K562 (cell line): ENCODE data around the gene PCBP4. TPM values are rescaled to one million over a fixed set of nuclear protein-coding genes. Genes with fewer than 3 reads are reported as not detected.
A peak's percentile ranks its signal among the peaks of the same experiment; 100 is the strongest.

Experiments
- ARID1B ChIP-seq: fragments of 450-650 bp; IDR thresholded peaks from 2 replicates; pipeline ENCODE4 v1.6.1; 2016; ENCODE audit warnings: antibody characterized with exemption, mild to moderate bottlenecking, inconsistent platforms
- ARID4B ChIP-seq: sonication (generic); formaldehyde crosslinking; IDR thresholded peaks from 2 replicates; pipeline ENCODE4 v1.8.0; 2022; ENCODE audit warnings: mild to moderate bottlenecking, missing genetic modification reagents
- JUN ChIP-seq, 2 experiments: sonication (generic) in 1 of 2; formaldehyde crosslinking in 1 of 2; IDR thresholded peaks; 2 replicates each; pipeline versions ENCODE4 v1.6.1 to v1.8.0; 2012 to 2022; ENCODE audit warnings: borderline replicate concordance in 2 of 2, mild to moderate bottlenecking in 2 of 2, improper control_type of control experiment in 1 of 2, low read depth in 1 of 2, low read length in 1 of 2, missing genetic modification reagents in 1 of 2
- LEF1 ChIP-seq: fragments of 450-650 bp; IDR thresholded peaks from 2 replicates; pipeline ENCODE4 v1.6.1; 2016; ENCODE audit warnings: mild to moderate bottlenecking
- MCM7 ChIP-seq, 2 experiments: fragments of 450-650 bp; IDR thresholded peaks; 2 replicates each; pipeline ENCODE4 v1.6.1; 2016 to 2018
- MED1 ChIP-seq: sonication (generic); formaldehyde crosslinking; IDR thresholded peaks from 2 replicates; pipeline ENCODE4 v1.8.1; 2023; ENCODE audit warnings: missing genetic modification reagents, borderline replicate concordance
- MGA ChIP-seq: fragments of 450-650 bp; IDR thresholded peaks from 2 replicates; pipeline ENCODE4 v1.6.1; 2016; ENCODE audit warnings: mild to moderate bottlenecking, moderate library complexity
- NFYB ChIP-seq: IDR thresholded peaks from 2 replicates; pipeline ENCODE4 v1.6.1; 2011; ENCODE audit warnings: mild to moderate bottlenecking, moderate library complexity; ENCODE audit not compliant: insufficient read length; ENCODE audit errors: extremely low read depth
- POLR3A ChIP-seq: IDR thresholded peaks from 2 replicates; pipeline ENCODE4 v1.6.1; 2011; ENCODE audit warnings: borderline replicate concordance, mild to moderate bottlenecking, moderate library complexity; ENCODE audit not compliant: insufficient read length, insufficient read depth; ENCODE audit errors: extremely low read depth
- PURB ChIP-seq: sonication (generic); formaldehyde crosslinking; IDR thresholded peaks from 2 replicates; pipeline ENCODE4 v1.9.0; 2021; ENCODE audit warnings: low read depth, mild to moderate bottlenecking, missing genetic modification reagents
- STAT5B ChIP-seq: fragments of 250-450 bp; sonication (Bioruptor Pico); IDR thresholded peaks from 2 replicates; pipeline ENCODE4 v1.8.0; 2021; ENCODE audit warnings: mild to moderate bottlenecking, inconsistent platforms
- ZC3H8 ChIP-seq: fragments of 450-650 bp; IDR thresholded peaks from 2 replicates; pipeline ENCODE4 v1.6.1; 2017
- polyA plus RNA-seq, 8 experiments: library from polyadenylated mRNA; depleted of rRNA in 4 of 8; stranded (reverse) in 5 of 8; unstranded in 3 of 8; fragments of >200 nt; fragmentation: Nextera tagmentation in 2 of 8; fragmentation: Illumina TruSeq in 1 of 8; extraction: Ambion mirVana in 2 of 8; extraction: Trizol in 1 of 8; gene quantifications; 2 replicates each; pipeline versions ENCODE4 v1.2.1 to v1.2.3, GENCODE V29; 2011 to 2014; ENCODE audit warnings: inconsistent platforms in 1 of 8, missing spikeins in 1 of 8
- total RNA-seq, 7 experiments: library from RNA; depleted of rRNA in 6 of 7; stranded (reverse); fragments of >200 nt in 6 of 7; fragmentation: Illumina TruSeq in 2 of 7; extraction: Trizol in 2 of 7; gene quantifications; 2 replicates each; pipeline versions ENCODE4 v1.2.1 to v1.2.3, GENCODE V29; 2011 to 2021; ENCODE audit warnings: low replicate concordance in 1 of 7

The PCBP4 gene
- total and polyA plus RNA-seq, 9 of the 15 experiments (the other 6 are each of a cell fraction or from before 2014, with no cell fraction given), result 0.06 to 5.8 (median 2.6) TPM

GRCh38 chr3:51997935-51998596, 30.8 kb upstream of the PCBP4 start (continued):
- TF ChIP-seq ARID4B (CRISPR knock-in tag), result no peak
- TF ChIP-seq STAT5B (CRISPR knock-in tag), result no peak
- no peak for TF ChIP-seq ZC3H8
- TF ChIP-seq PURB (CRISPR knock-in tag), result no peak
- TF ChIP-seq ARID1B, result 0 out of 2 replicates have a peak, but pooled peaks have one; percentile 15
- no peak for TF ChIP-seq MGA
- no peak for TF ChIP-seq MED1 (CRISPR knock-in tag)
- TF ChIP-seq LEF1, result no peak
- no peak for TF ChIP-seq NFYB
- TF ChIP-seq POLR3A, result no peak
- no peak for TF ChIP-seq MCM7 (IDR thresholded peaks at IDR 0.05)
- no peak for TF ChIP-seq JUN (IDR thresholded peaks at IDR 0.05; ENCODE audit: borderline replicate concordance, low read depth, low read length)
- TF ChIP-seq JUN (CRISPR knock-in tag; IDR thresholded peaks at IDR 0.05; ENCODE audit: borderline replicate concordance), result no peak
